IgD-negative memory B cell (primary cell): ENCODE results near the gene ERGIC1. TPM values are rescaled to one million over a fixed set of nuclear protein-coding genes. Genes with fewer than 3 reads are reported as not detected.

Source experiments
- H3K27ac Mint-ChIP-seq, 3 donors: one replicate each; pipeline ENCODE4 v1.8.0; 2020 to 2022; ENCODE audit warnings: mild to moderate bottlenecking in 3 of 3, mixed read lengths in 3 of 3, moderate library complexity in 1 of 3
- H3K27me3 Mint-ChIP-seq: one replicate; pipeline ENCODE4 v1.8.0; 2021; ENCODE audit warnings: mixed read lengths
- H3K36me3 Mint-ChIP-seq: one replicate; pipeline ENCODE4 v1.8.0; 2020; ENCODE audit warnings: mild to moderate bottlenecking, mixed read lengths
- H3K4me1 Mint-ChIP-seq, 3 donors: one replicate each; pipeline ENCODE4 v1.8.0; 2020 to 2022; ENCODE audit warnings: mixed read lengths in 3 of 3, mild to moderate bottlenecking in 1 of 3
- H3K4me3 Mint-ChIP-seq, 4 donors: one replicate each; pipeline ENCODE4 v1.8.0; 2020 to 2022; ENCODE audit warnings: mild to moderate bottlenecking in 4 of 4, mixed read lengths in 4 of 4, moderate library complexity in 3 of 4
- H3K9me3 Mint-ChIP-seq, 3 donors: one replicate each; pipeline ENCODE4 v1.8.0; 2020 to 2021; ENCODE audit warnings: mixed read lengths in 3 of 3, mild to moderate bottlenecking in 1 of 3
- polyA plus RNA-seq: library from polyadenylated mRNA; unstranded; fragments of 300-500 nt; fragmentation: Illumina TruSeq; gene quantifications from one replicate; pipeline ENCODE4 v1.2.3, GENCODE V29; 2021

ERGIC1 gene
- polyA plus RNA-seq, 1 donor from 2014 or later, result 55.8 TPM

GRCh38 chr5:172919525-172920446 lies 85.7 kb downstream of the ERGIC1 start:
- peak overlapping the region in 1 of 3 donors; percentile 74 for H3K27ac Mint-ChIP-seq
- peak overlapping the region in 1 of 4 donors; percentile 26 for H3K4me3 Mint-ChIP-seq
- H3K9me3 Mint-ChIP-seq, result no peaks in the 10 kb centered on the region
- peaks cover 9% of the 10 kb centered on the region for H3K36me3 Mint-ChIP-seq
- no peaks in the 10 kb centered on the region for H3K27me3 Mint-ChIP-seq
- peaks cover 0 to 2% (median 2%) of the 10 kb centered on the region in 3 donors for H3K4me1 Mint-ChIP-seq

DNA sequence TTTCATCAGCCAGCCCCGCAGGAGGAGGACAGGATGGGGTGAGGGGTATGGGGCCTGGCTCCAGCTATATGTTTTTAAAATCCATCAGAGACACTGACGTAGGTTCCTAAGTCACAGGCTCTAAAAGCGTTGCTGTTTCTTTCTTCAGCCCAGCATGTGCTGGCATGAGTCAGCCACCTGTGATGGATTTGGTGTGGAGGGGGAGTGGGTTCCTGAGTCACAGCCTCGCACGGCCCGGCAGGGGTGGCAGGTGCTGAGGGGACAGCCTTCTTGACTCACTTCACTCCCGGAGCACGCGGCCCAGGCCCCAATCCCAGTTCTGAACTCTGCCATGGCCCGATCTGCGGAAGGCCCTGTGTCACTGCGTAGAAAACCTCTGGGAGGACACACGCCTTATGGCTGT lies 86.4 kb downstream of the ERGIC1 start:
- Mint-ChIP-seq H3K4me3 (no peak overlapping the region), H3K27me3 (no peaks in the 10 kb centered on the region), H3K4me1 (peaks cover 0 to 2% (median 2%) of the 10 kb centered on the region in 3 donors), H3K9me3 (no peaks in the 10 kb centered on the region), H3K27ac (no peak overlapping the region), H3K36me3 (peaks cover 9% of the 10 kb centered on the region)

DNA sequence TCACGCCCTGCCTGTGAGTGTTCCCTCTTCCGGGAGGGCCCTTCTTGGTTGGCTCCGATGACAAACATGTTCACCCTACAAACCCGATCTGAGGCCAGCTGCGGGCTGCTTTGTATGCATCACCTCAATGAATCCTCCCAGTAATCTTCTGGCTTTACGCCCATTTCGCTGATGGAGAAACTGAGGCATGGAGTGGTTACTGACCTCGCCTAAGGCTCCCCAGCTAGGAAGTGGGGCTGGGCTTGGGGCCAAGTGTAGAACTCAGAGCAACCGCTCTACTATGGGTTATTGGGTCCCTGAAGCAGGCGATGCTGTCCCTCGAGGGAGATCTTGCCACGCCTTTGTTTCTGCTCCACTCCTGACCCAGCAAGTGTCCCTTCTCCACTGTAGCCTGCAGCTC lies 86.9 kb downstream of the ERGIC1 start:
- H3K27me3 Mint-ChIP-seq, result no peaks in the 10 kb centered on the region
- H3K4me3 Mint-ChIP-seq, result no peak overlapping the region
- H3K9me3 Mint-ChIP-seq, result no peaks in the 10 kb centered on the region
- H3K27ac Mint-ChIP-seq, result no peak overlapping the region
- H3K36me3 Mint-ChIP-seq, result peaks cover 9% of the 10 kb centered on the region
- peaks cover 0 to 2% (median 2%) of the 10 kb centered on the region in 3 donors for H3K4me1 Mint-ChIP-seq

DNA sequence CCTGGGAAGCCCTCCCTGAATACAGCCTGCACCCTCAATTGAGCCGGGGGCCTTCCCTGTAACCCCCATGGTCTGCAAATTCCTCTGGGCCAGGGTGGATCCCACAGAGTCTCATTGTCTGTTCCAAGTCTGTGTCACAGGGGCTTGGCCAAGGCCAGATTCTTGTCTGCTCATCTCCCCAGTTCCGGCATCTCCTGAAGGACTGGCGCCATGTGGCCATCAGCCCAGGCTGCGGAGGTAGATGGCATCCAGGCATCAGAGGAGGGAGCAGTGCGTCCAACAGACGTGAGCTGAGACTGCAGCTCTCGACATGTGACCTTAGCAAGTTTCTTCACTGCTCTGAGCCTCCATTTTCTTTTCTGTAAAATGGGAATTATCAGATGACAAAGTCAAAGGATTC lies 87.9 kb downstream of the ERGIC1 start:
- Mint-ChIP-seq H3K27ac (peak overlapping the region in 1 of 3 donors; percentile 64), H3K4me3 (peak overlapping the region in 1 of 4 donors; percentile 49), H3K4me1 (peaks cover 0 to 2% (median 2%) of the 10 kb centered on the region in 3 donors), H3K27me3 (no peaks in the 10 kb centered on the region), H3K9me3 (no peaks in the 10 kb centered on the region), H3K36me3 (peaks cover 8% of the 10 kb centered on the region)

GRCh38 chr5:172923539-172923938 lies 89.5 kb downstream of the ERGIC1 start:
- Mint-ChIP-seq H3K27me3 (no peaks in the 10 kb centered on the region), H3K27ac (peak overlapping the region in 2 of 3 donors; percentile 39 to 68), H3K4me1 (no peaks in the 10 kb centered on the region), H3K4me3 (no peak overlapping the region), H3K36me3 (peaks cover 10% of the 10 kb centered on the region), H3K9me3 (no peaks in the 10 kb centered on the region)

GRCh38 chr5:172925336-172925948 lies 91.4 kb downstream of the ERGIC1 start:
- Mint-ChIP-seq H3K36me3 (peaks cover 5% of the 10 kb centered on the region), H3K27ac (no peak overlapping the region)

DNA sequence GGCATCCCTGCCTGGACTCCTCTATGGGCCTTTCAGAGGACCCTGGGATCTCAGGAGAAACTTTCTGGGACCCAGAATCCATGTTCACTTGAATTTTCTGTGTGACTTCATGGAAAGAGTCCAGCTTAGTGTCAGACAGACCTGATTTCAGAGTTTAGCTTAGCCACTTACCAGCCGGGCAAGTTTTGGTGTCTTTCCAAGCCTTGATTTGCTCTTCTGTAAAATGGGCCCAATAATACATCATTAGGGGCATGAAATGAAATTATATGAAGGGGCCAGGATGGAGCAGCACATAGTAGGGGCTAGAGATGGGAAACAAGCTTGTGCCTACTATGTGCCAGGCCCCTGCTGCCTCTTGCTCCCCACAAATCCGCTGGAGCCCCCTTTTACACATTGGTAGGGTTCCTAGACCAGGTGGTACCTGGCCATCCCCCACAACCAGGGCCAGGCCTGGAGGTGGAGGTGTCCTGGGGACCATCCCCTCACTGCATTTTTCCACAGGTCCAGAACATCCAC lies 92.0 kb downstream of the ERGIC1 start:
- Mint-ChIP-seq H3K27ac (no peak overlapping the region), H3K4me3 (no peak overlapping the region), H3K4me1 (peaks cover under 1 to 6% (median 3%) of the 10 kb centered on the region in 3 donors), H3K9me3 (no peaks in the 10 kb centered on the region), H3K27me3 (no peaks in the 10 kb centered on the region), H3K36me3 (peaks cover 5% of the 10 kb centered on the region)

More at GRCh38 chr5:172925336-172925948, 91.4 kb downstream of the ERGIC1 start:
- no peaks in the 10 kb centered on the region for H3K27me3 Mint-ChIP-seq
- H3K4me3 Mint-ChIP-seq, result peak overlapping the region in 1 of 4 donors; percentile 39
- H3K9me3 Mint-ChIP-seq, result no peaks in the 10 kb centered on the region
- peaks cover 0 to 6% (median 0%) of the 10 kb centered on the region in 3 donors for H3K4me1 Mint-ChIP-seq

DNA sequence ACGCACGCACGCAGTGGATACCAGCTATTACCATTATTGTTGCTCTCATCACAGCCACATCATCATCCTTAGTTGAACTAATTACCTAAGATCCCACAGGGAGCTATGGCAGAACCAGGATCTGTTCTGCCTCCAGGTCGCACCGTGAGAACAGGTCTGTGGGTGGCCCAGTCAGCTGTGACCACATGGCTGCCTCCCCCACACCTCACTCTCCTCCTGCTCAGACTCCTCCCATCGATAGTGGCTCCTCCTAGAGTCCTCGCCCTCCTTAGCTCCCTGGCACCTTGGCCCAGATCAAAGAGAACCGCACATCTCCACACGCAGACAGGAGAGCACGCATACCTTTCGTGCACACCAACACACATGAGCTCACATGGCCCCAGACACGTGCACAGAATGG lies 92.7 kb downstream of the ERGIC1 start:
- Mint-ChIP-seq H3K27me3 (no peaks in the 10 kb centered on the region), H3K4me3 (peak overlapping the region in 1 of 4 donors; percentile 74), H3K4me1 (peaks cover 5 to 7% (median 6%) of the 10 kb centered on the region in 3 donors), H3K9me3 (no peaks in the 10 kb centered on the region), H3K27ac (no peak overlapping the region), H3K36me3 (peaks cover 5% of the 10 kb centered on the region)

GRCh38 chr5:172929371-172929838 lies 95.4 kb downstream of the ERGIC1 start:
- H3K4me1 Mint-ChIP-seq, result peaks cover 6 to 13% (median 10%) of the 10 kb centered on the region in 3 donors
- peak overlapping the region in 1 of 3 donors; percentile 7 for H3K27ac Mint-ChIP-seq
- no peaks in the 10 kb centered on the region for H3K9me3 Mint-ChIP-seq
- H3K36me3 Mint-ChIP-seq, result peaks cover 4% of the 10 kb centered on the region
- H3K4me3 Mint-ChIP-seq, result peak overlapping the region in 1 of 4 donors; percentile 47
- no peaks in the 10 kb centered on the region for H3K27me3 Mint-ChIP-seq

GRCh38 chr5:172931001-172931536 lies 97.0 kb downstream of the ERGIC1 start:
- no peak overlapping the region for H3K4me3 Mint-ChIP-seq
- no peaks in the 10 kb centered on the region for H3K27me3 Mint-ChIP-seq
- peak overlapping the region; percentile 25 to 73 (median 64) for H3K27ac Mint-ChIP-seq
- peaks cover 6 to 13% (median 10%) of the 10 kb centered on the region in 3 donors for H3K4me1 Mint-ChIP-seq
- no peaks in the 10 kb centered on the region for H3K9me3 Mint-ChIP-seq
- peaks cover 5% of the 10 kb centered on the region for H3K36me3 Mint-ChIP-seq

DNA sequence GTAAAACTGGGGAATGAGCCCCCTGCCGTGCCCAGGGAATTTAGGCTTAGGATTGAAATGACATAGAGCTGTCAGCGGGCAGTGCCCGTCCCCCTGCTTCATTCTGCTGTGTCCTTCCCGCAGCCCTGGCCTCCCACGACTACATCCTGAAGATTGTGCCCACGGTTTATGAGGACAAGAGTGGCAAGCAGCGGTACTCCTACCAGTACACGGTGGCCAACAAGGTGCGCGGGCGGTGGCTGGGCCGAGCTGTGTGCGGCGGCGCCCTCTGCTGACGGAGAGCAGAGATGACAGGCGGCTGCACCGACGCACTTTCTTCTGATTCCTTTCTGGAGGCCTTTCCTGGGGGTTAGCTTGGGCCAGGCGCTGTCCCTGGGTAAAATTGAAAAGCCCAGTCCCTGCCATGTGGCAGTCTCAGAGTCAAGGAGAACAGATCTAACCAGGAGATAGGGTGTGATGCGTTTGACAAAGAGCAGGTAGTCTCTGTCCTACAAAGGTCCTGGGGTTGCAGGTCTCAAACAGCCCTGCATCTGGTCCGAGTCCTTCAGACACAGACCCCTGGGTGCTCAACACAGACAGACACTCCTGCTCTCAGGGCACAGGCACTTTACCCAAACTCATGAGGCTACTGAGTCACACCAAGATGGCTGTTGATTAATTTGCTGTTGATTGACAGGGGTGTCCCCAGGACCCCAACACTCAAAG lies 98.4 kb downstream of the ERGIC1 start:
- H3K36me3 Mint-ChIP-seq, result peaks cover 6% of the 10 kb centered on the region
- H3K9me3 Mint-ChIP-seq, result no peaks in the 10 kb centered on the region
- H3K4me1 Mint-ChIP-seq, result peaks cover 6 to 13% (median 10%) of the 10 kb centered on the region in 3 donors
- H3K4me3 Mint-ChIP-seq, result no peak overlapping the region
- no peaks in the 10 kb centered on the region for H3K27me3 Mint-ChIP-seq
- peak overlapping the region in 2 of 3 donors; percentile 5 to 67 for H3K27ac Mint-ChIP-seq

GRCh38 chr5:172933238-172933637 lies 99.2 kb downstream of the ERGIC1 start:
- H3K27ac Mint-ChIP-seq, result no peak overlapping the region
- no peaks in the 10 kb centered on the region for H3K27me3 Mint-ChIP-seq
- no peaks in the 10 kb centered on the region for H3K9me3 Mint-ChIP-seq
- H3K36me3 Mint-ChIP-seq, result peaks cover 6% of the 10 kb centered on the region
- peaks cover 6 to 13% (median 10%) of the 10 kb centered on the region in 3 donors for H3K4me1 Mint-ChIP-seq
- no peak overlapping the region for H3K4me3 Mint-ChIP-seq

DNA sequence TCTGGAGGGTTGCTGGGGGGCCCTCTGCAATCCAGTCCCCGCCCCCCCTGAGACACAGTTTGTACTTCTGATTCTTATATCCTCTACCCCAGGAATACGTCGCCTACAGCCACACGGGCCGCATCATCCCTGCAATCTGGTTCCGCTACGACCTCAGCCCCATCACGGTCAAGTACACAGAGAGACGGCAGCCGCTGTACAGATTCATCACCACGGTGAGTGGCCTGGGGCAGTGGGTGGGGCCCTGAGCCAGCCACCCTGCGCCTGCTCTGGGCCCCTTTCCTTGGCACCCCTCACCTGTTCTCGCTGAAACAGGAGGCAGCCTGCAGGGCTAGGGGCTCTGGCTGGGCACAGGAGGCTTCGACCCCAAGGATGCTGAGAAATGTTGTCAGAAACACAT lies 101.0 kb downstream of the ERGIC1 start:
- no peak overlapping the region for H3K27ac Mint-ChIP-seq
- H3K9me3 Mint-ChIP-seq, result no peaks in the 10 kb centered on the region
- H3K4me3 Mint-ChIP-seq, result no peak overlapping the region

DNA sequence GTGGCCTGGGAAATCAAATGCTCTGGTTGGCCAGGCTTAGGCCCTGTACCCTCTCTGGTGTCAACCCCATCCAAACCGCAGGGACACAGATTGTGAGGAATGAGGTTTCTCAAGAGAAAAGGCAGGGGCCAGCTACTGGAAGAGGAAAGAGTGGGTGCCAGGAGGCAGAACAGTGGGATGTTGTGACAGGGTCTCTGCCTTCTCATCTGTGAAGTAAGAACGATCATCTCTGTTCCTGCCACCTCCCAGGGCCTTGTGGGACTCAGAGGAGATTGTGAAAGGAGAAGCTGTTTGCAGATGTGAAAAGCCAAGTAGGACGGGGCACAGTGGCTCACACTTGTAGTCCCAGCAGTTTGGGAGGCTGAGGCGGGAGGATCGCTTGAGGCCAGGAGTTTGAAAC lies 102.3 kb downstream of the ERGIC1 start:
- Mint-ChIP-seq H3K27ac (no peak overlapping the region), H3K9me3 (no peaks in the 10 kb centered on the region), H3K27me3 (no peaks in the 10 kb centered on the region), H3K4me1 (peaks cover 0 to 7% (median 7%) of the 10 kb centered on the region in 3 donors), H3K36me3 (peaks cover 7% of the 10 kb centered on the region), H3K4me3 (no peak overlapping the region)

More for the DNA sequence above, 101.0 kb downstream of the ERGIC1 start:
- Mint-ChIP-seq H3K4me1 (peaks cover 0 to 13% (median 10%) of the 10 kb centered on the region in 3 donors), H3K27me3 (no peaks in the 10 kb centered on the region), H3K36me3 (peaks cover 6% of the 10 kb centered on the region)
